Common myeloid progenitor, CD34-positive (primary cell): ENCODE data around the gene PCAT7.
"Not testable (repeated sequence)": the region's sequence is repeated elsewhere in the genome, so short reads cannot be mapped to it uniquely, and the experiment has no call there.

Source experiments
- CTCF ChIA-PET: fragments of 350-600 bp; sonication (Branson Sonifier 250); formaldehyde crosslinking; loops from one replicate; lab custom pipeline; 2021; ENCODE audit warnings: antibody characterized with exemption; lab: Charles Lee
- POLR2A ChIA-PET: fragments of 350-600 bp; sonication (Branson Sonifier 250); formaldehyde crosslinking; loops from one replicate; lab custom pipeline; 2021; ENCODE audit warnings: antibody characterized with exemption; lab: Charles Lee
- DNase-seq, 3 donors: peaks; one replicate each; pipeline versions ENCODE4 v3.0.0 to v3.0.0-alpha.2; 2013
- H3K27ac ChIP-seq, 2 experiments: 1 replicate in 1 of 2; 2 replicates in 1 of 2; pipeline ENCODE4 v1.7.0; 2013; ENCODE audit warnings: inconsistent platforms in 2 of 2, low read length in 2 of 2, mild to moderate bottlenecking in 2 of 2, low read depth in 1 of 2, moderate library complexity in 1 of 2; ENCODE audit not compliant: severe bottlenecking in 2 of 2, insufficient read depth in 1 of 2, poor library complexity in 1 of 2
- H3K27me3 ChIP-seq, 5 experiments: replicated peaks in 2 of 5; 1 replicate in 3 of 5; 2 replicates in 2 of 5; pipeline versions ENCODE4 v1.6.1 to v1.7.0; 2013; ENCODE audit warnings: low read length in 4 of 5, mild to moderate bottlenecking in 2 of 5, moderate library complexity in 2 of 5, inconsistent platforms in 1 of 5; ENCODE audit not compliant: insufficient read depth in 5 of 5, control insufficient read depth in 4 of 5
- H3K36me3 ChIP-seq, 4 experiments: 1 replicate in 2 of 4; 2 replicates in 2 of 4; pipeline versions ENCODE4 v1.6.1 to v1.7.0; 2013; ENCODE audit warnings: low read length in 3 of 4, control low read depth in 1 of 4, mild to moderate bottlenecking in 1 of 4; ENCODE audit not compliant: control insufficient read depth in 4 of 4, insufficient read depth in 4 of 4
- H3K4me1 ChIP-seq, 4 experiments: 1 replicate in 3 of 4; 2 replicates in 1 of 4; pipeline versions ENCODE4 v1.6.1 to v1.7.1; 2013; ENCODE audit warnings: low read length in 3 of 4, mild to moderate bottlenecking in 3 of 4, control low read depth in 1 of 4, inconsistent platforms in 1 of 4, moderate library complexity in 1 of 4; ENCODE audit not compliant: control insufficient read depth in 4 of 4, insufficient read depth in 4 of 4; ENCODE audit errors: control extremely low read depth in 1 of 4
- H3K4me3 ChIP-seq, 7 experiments: 1 replicate in 4 of 7; 2 replicates in 3 of 7; pipeline versions ENCODE4 v1.5.1 to v1.7.0; 2013; ENCODE audit warnings: mild to moderate bottlenecking in 7 of 7, low read length in 6 of 7, moderate library complexity in 6 of 7, inconsistent platforms in 2 of 7, low read depth in 2 of 7, control low read depth in 1 of 7; ENCODE audit not compliant: insufficient read depth in 4 of 7, control insufficient read depth in 1 of 7; ENCODE audit errors: extremely low read depth in 1 of 7
- H3K9me3 ChIP-seq, 5 experiments: 1 replicate in 4 of 5; 2 replicates in 1 of 5; pipeline versions ENCODE4 v1.6.1 to v1.7.1; 2013; ENCODE audit warnings: low read length in 4 of 5, mild to moderate bottlenecking in 2 of 5, inconsistent platforms in 1 of 5, low read depth in 1 of 5, moderate library complexity in 1 of 5; ENCODE audit not compliant: control insufficient read depth in 4 of 5, insufficient read depth in 2 of 5; ENCODE audit errors: control extremely low read depth in 1 of 5
- WGBS: methylation state at CpG from one replicate; pipeline ENCODE4 v1.1.5; 2013; ENCODE audit not compliant: insufficient coverage; 5-methylcytosine and 5-hydroxymethylcytosine counted together

PCAT7 gene

GRCh38 chr9:94560237-94560636 is 5.4 kb downstream of the PCAT7 start:
- Histone ChIP-seq H3K27me3 (peaks cover 0 to 9% (median 1%) of the 10 kb centered on the region in 5 experiments), H3K4me1 (no peaks in the 10 kb centered on the region), H3K27ac (no peak overlapping the region), H3K9me3 (no peaks in the 10 kb centered on the region), H3K36me3 (no peaks in the 10 kb centered on the region), H3K4me3 (no peak overlapping the region)
- CTCF ChIA-PET = no interaction called here
- POLR2A ChIA-PET = no interaction called here
- DNase-seq = no peak
- WGBS = 100% methylated on average over 2 of the region's 6 CpGs

GRCh38 chr9:94563548-94563947 is 8.7 kb downstream of the PCAT7 start:
- POLR2A ChIA-PET = no interaction called here
- WGBS = 0% methylated on average over 1 of the region's 2 CpGs
- H3K27ac ChIP-seq = no peak overlapping the region
- no peaks in the 10 kb centered on the region for H3K36me3 ChIP-seq
- H3K4me1 ChIP-seq = no peaks in the 10 kb centered on the region
- no peaks in the 10 kb centered on the region for H3K9me3 ChIP-seq
- no peak overlapping the region for H3K4me3 ChIP-seq
- H3K27me3 ChIP-seq = peaks cover 0 to 1% (median 0%) of the 10 kb centered on the region in 5 experiments
- CTCF ChIA-PET = no interaction called here
- DNase-seq = peak in 2 of 3 donors; percentile 22 to 44

GRCh38 chr9:94564279-94564678 is 9.4 kb downstream of the PCAT7 start:
- CTCF ChIA-PET, H3K27me3 ChIP-seq, H3K27ac ChIP-seq, DNase-seq, H3K4me3 ChIP-seq, H3K9me3 ChIP-seq, POLR2A ChIA-PET, H3K4me1 ChIP-seq, H3K36me3 ChIP-seq: not testable (repeated sequence)
- 100% methylated on average over 1 of the region's 3 CpGs for WGBS

- DNase-seq = no peak
- no peaks in the 10 kb centered on the region for H3K36me3 ChIP-seq
- H3K4me1 ChIP-seq = no peaks in the 10 kb centered on the region
- POLR2A ChIA-PET = no interaction called here
- H3K9me3 ChIP-seq = no peaks in the 10 kb centered on the region
- H3K27ac ChIP-seq = no peak overlapping the region
- H3K4me3 ChIP-seq = no peak overlapping the region
- CTCF ChIA-PET = no interaction called here
- peaks cover 0 to 5% (median 0%) of the 10 kb centered on the region in 5 experiments for H3K27me3 ChIP-seq
These were observed 11.7 kb downstream of the PCAT7 start for GRCh38 chr9:94566550-94566949.

GRCh38 chr9:94567271-94567670 is 12.4 kb downstream of the PCAT7 start:
- Histone ChIP-seq H3K27ac (no peak overlapping the region), H3K9me3 (no peaks in the 10 kb centered on the region), H3K27me3 (peaks cover 0 to 7% (median 0%) of the 10 kb centered on the region in 5 experiments), H3K4me1 (no peaks in the 10 kb centered on the region), H3K36me3 (no peaks in the 10 kb centered on the region), H3K4me3 (no peak overlapping the region)
- CTCF ChIA-PET = no interaction called here
- no peak for DNase-seq
- POLR2A ChIA-PET = no interaction called here
- 100% methylated on average over 1 of the region's 2 CpGs for whole genome bisulfite sequencing

- DNase-seq = no peak
- H3K4me3 ChIP-seq = no peak overlapping the region
- H3K4me1 ChIP-seq = no peaks in the 10 kb centered on the region
- no peak overlapping the region for H3K27ac ChIP-seq
- WGBS = 50% methylated on average over 2 of the region's 3 CpGs
- H3K36me3 ChIP-seq = no peaks in the 10 kb centered on the region
- H3K27me3 ChIP-seq = peaks cover 0 to 7% (median 0%) of the 10 kb centered on the region in 5 experiments
- POLR2A ChIA-PET = no interaction called here
- CTCF ChIA-PET = no interaction called here
- H3K9me3 ChIP-seq = no peaks in the 10 kb centered on the region
These were observed 13.5 kb downstream of the PCAT7 start for GRCh38 chr9:94568250-94568889.

GRCh38 chr9:94568972-94569712 is 14.3 kb downstream of the PCAT7 start:
- no peaks in the 10 kb centered on the region for H3K4me1 ChIP-seq
- 96% methylated on average over 15 of the region's 17 CpGs for WGBS
- ChIA-PET POLR2A (no interaction called here), CTCF (no interaction called here)
- H3K27ac ChIP-seq = no peak overlapping the region
- H3K27me3 ChIP-seq = peaks cover 0 to 7% (median 0%) of the 10 kb centered on the region in 5 experiments
- no peak for DNase-seq
- H3K4me3 ChIP-seq = no peak overlapping the region
- H3K36me3 ChIP-seq = no peaks in the 10 kb centered on the region
- no peaks in the 10 kb centered on the region for H3K9me3 ChIP-seq
